Measurements from ENCODE around the gene MASP1.

The MASP1 gene

GRCh38 chr3:187293516-187294430, 2.2 kb upstream of the MASP1 start:
- DNase-seq (ENCODE audit: low read depth), result no peak

DNA sequence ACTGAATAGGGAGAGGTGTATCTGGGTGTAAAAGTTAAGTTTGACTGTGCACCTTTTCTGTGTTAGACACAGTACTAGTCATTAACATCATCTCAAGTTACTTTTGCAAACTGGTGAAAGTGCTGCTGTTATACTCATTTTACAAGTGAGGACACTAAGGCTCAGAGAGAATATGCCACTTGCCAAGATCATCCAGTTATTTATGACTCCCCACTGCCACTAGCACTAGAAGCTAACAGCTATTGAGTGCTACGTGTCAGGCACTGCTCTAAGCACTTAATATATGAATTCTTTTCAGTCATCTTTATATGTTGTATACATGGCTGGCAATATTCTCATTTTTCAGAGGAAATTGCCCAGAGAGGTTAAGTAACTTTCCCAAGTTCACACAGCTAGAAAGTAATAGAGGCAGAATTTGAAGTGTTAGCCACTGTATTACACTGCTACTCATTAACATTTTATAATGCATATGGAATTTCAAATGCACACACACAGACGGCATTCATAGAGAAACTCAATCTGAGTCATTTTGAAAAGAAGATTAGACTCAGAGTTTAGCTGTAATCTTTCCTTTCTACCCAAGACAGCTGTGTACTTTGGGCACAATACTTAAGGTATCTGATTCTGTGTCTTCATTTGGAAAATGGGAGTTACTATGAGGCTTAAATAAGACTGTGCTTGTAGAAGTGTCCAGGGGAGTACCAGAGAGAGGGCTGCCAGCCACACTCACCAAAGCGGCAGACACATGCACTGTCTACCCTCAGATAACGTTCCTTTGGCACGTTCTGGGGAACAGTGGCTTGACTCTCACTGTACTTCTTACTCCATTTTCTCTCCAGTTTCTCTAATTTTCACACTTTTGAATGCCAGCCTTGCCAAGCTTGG, 1.3 kb upstream of the MASP1 start:
- DNase-seq (ENCODE audit: low read depth), result no peak

GRCh38 chr3:187292181-187292580, 644 bp upstream of the MASP1 start:
- DNase-seq (ENCODE audit: low read depth), result no peak

- no peak for DNase-seq (ENCODE audit: low read depth)
These were observed 481 bp downstream of the MASP1 start for GRCh38 chr3:187291001-187291511.

DNA sequence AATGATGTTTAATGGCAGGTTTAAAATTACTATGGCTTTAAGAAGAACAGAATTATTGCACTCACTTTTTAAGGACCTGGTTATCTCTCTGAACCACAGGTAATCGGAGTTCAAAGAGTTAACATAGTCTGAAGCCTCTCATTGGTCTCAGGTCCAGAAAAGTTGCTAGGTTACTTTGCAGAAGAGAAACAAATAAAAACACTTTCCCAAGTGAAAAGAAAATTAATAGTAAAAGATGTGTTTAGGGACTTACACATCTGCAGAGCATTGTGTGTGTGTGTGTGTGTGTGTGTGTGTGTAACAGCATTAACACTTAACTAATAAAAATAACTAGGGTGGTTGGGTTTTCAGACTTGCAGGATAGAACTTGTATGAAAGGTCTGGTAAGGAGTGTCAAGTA, 1.0 kb downstream of the MASP1 start:
- DNase-seq (ENCODE audit: low read depth), result no peak

DNA sequence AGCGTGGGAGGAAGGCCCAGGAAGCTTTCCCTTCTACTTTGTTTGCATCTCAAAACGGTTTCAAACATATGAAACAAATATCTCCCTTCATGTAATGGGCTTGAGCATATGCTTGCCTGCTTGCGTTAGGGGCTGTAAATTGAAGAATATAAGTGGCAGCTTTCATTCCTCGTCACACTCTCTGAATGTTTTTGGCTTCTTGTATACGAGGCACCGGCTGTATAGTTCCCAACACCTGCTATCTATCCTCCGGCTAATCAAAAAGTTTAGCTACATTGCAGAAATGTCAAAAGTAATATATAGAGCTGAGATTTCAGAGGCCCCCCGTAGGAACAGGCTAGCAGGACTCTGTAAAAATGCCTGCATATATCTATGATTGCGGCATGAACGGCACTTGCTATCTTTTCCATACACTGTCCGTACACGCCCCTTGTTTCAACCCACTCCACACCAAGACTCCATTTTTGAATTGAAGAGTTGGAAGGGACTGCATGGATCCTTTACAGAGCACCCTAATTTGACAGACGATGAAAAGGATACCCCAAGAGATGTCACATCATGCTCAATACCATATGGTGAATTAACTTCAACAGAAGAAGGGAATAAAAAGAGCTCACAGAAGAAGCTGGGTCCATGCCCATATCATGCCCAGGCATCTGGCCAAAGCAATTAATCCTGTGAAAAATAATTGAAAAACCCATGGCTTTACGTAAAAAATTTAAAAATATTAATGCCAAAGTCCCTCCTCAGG, 2.5 kb downstream of the MASP1 start:
- DNase-seq (ENCODE audit: low read depth), result no peak

GRCh38 chr3:187288131-187288854, 3.2 kb downstream of the MASP1 start:
- DNase-seq (ENCODE audit: low read depth), result no peak

DNA sequence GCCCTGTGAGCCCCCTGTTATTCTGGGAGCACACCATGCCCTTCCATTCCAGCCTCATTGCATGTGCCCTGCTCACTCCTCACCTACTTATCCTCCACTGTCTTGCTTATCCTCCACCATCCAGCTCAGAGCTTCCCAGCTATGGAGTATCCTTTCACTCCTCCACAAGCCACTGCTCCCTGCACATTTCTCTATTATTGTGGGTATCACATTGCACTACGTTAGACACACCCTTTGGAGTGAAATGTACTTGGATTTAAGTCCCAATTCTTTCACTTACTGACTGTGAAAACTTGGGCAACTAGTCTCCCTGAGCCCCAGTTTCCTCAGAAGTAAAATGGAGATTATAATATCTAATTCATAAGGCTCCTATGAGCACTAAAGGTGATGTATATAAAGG, 4.3 kb downstream of the MASP1 start:
- no peak for DNase-seq (ENCODE audit: low read depth)

DNA sequence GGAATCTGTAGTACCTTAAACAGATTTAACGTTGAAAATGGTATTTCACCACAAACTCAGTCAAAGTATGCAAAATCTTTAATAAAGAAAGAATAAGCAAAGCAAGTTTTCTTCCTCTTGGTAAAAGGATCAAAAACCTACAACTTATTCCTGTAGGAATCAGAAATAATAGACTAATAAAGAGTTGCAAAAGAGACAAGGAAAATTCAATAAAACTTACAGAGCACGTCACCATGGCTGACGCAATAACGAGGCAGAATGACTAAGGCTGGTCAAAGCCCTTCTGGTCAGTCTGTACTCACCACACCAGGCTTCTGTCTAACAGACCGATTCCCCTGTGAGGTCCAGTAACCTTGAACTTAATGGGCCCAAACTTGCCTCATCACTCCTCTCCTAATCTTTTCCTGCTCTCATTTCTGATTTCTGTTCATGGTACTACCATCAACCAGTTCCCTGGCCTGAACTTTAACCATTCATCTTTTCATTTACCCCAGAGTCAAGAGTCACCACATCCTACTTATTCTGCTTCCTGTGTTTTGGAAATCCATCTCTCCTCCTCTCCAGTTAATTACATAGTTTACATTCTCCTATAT, 5.0 kb downstream of the MASP1 start:
- DNase-seq (ENCODE audit: low read depth), result no peak

DNA sequence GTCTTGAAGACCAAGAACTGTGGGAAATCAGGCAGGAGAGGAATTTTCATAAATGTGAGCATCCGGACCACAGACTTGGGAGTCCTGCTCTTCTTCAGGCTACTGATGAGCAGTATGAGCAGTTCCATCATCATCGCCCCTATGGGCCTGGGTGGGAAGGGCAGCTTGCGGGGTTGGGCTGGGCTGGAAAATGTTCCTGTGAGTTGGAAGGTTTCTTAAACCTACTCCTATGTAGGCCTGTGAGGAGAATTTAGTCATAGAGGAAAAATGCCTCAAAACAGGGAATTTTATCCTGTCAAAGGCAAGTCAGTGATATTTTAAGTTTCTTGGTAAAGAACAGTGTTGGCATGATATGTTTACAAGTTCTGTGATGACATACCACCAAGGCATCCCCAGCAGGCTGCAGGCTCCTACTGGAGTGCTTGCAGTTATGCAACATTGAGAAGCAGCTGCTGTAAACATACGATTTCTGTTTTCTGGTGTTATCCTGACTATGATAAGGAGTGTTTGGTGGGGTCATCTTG, 10.3 kb downstream of the MASP1 start:
- no peak for DNase-seq (ENCODE audit: low read depth)

GRCh38 chr3:187280644-187281043, 10.9 kb downstream of the MASP1 start:
- DNase-seq (ENCODE audit: low read depth), result no peak

DNA sequence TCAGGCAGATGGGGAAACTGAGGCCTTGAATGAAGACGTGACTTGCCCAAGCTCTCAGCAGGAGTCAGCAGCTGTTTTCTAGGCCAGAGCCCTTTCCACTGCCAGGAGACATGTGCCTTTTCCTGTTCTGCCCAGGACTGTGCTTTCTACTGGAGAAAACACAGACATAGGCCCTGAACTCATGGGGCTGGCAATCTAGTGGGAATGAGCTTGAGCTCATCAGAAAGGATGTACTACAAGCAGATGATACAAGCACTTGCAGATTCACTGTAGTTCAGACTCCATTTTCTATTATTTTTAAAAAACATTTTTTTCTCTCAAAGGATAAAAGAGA, 14.4 kb downstream of the MASP1 start:
- DNase-seq (ENCODE audit: low read depth), result no peak

GRCh38 chr3:187276397-187277128, 15.0 kb downstream of the MASP1 start:
- DNase-seq (ENCODE audit: low read depth), result no peak

DNA sequence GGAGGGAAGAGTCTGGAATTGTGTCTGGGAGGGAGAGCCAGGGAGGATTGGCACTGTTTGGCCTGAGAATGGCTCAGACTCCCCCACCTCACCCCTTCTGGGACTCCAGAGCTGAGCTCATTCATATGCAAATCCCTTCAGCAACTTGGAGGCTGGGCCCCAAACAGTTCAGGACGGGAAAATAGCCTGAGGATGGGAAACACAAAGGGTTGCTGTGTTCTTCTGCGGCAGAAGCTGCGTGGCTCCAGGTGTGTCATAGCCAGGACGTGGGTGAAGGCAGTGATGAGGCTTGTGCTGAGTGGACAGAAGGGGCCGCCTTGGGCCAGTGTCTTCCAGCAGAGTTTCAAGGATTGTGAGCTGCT, 16.6 kb downstream of the MASP1 start:
- DNase-seq (ENCODE audit: low read depth), result no peak

DNA sequence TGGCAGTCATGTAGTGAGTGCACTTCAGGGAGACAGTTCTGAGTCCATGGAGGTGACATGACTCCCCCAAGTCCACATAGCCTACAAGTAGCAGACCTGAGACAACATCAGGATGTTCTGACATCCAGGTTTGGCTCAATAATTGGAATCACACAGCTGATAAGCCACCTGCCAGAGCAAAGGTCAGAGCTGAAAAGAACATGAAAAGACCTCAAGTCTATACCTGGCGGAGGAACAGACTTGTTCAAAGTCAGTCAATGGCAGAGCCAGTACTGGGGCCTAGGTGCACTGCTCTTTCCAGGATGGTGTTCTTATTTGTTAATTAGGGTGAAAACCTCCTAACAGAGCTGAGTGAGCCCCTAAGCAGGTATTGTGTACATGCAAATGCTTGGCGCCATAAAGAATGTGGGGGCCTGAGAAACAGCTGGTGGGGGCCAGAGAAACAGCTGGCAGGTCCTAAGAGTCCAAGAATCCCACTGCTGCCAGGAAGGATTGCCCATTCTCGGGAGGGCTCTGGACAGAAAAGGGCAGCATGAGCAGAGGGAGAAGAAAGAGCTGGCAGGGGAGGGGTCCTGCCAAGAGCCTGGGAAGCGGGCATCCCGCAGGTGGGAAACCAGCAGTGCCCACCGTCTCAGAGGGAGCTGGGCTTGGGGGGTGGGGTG, 17.1 kb downstream of the MASP1 start:
- no peak for DNase-seq (ENCODE audit: low read depth)

- no peak for DNase-seq (ENCODE audit: low read depth)
These were observed 20.0 kb downstream of the MASP1 start for GRCh38 chr3:187271582-187271981.

DNA sequence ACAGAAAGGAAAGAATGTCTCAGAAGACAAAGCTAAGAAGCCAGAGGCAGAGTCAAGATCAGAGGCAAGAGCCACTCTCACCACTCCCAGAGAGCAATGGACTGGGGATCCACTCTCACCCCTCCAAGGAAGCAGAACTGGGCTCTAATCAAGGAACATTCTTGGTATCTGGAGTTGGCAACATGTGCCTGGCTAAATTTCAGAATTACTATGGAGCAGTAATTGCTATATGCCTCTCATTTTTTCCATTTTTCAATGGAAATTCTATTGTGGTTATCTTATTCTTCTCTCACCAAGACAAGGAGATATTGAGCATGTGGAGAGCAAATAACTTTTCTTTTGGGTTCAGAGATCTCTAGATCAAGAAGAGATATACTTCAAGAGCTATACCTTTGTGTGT, 22.1 kb downstream of the MASP1 start:
- DNase-seq (ENCODE audit: low read depth), result no peak

- no peak for DNase-seq (ENCODE audit: low read depth)
These were observed 24.2 kb downstream of the MASP1 start for GRCh38 chr3:187267306-187267705.

DNA sequence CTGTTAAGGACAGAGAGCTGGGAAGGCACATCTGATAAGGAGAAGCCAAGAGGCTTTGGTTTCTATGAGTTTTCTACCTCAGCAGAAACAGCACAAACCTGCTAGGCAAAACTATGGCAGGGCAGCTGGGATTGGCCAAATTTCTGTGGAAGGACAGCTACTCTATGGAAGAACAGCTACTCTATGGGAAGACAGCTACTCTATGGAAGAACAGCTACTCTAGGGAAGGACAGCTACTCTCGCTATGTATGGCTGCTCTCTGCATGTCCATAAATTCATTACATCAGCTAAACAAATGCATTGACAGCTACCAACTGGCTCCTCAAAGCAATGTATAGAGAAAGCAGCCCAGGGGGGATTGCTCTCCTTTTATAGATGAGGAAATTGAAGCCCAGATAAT, 24.8 kb downstream of the MASP1 start:
- no peak for DNase-seq (ENCODE audit: low read depth)

GRCh38 chr3:187265461-187265955, 26.0 kb downstream of the MASP1 start:
- no peak for DNase-seq (ENCODE audit: low read depth)
